Inflammatory macrophage (primary cell): ENCODE measurements around the gene EIF2D.
"Not testable (repeated sequence)": the region's sequence is repeated elsewhere in the genome, so short reads cannot be mapped to it uniquely, and the experiment has no call there.

Experiments
- DNase-seq, 2 donors: peaks; one replicate each; pipeline ENCODE4 v3.0.0-alpha.2; 2020 to 2022
- total RNA-seq, 18 experiments: gene quantifications; one replicate each; lab custom pipeline; 2026; ENCODE audit warnings: mixed read lengths in 6 of 18, inconsistent platforms in 2 of 18; lab: John Stamatoyannopoulos, UW

The EIF2D gene, protein sequence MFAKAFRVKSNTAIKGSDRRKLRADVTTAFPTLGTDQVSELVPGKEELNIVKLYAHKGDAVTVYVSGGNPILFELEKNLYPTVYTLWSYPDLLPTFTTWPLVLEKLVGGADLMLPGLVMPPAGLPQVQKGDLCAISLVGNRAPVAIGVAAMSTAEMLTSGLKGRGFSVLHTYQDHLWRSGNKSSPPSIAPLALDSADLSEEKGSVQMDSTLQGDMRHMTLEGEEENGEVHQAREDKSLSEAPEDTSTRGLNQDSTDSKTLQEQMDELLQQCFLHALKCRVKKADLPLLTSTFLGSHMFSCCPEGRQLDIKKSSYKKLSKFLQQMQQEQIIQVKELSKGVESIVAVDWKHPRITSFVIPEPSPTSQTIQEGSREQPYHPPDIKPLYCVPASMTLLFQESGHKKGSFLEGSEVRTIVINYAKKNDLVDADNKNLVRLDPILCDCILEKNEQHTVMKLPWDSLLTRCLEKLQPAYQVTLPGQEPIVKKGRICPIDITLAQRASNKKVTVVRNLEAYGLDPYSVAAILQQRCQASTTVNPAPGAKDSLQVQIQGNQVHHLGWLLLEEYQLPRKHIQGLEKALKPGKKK
- total RNA-seq, result 13.0 to 39.2 (median 31.3) reads per million in 18 experiments

DNA sequence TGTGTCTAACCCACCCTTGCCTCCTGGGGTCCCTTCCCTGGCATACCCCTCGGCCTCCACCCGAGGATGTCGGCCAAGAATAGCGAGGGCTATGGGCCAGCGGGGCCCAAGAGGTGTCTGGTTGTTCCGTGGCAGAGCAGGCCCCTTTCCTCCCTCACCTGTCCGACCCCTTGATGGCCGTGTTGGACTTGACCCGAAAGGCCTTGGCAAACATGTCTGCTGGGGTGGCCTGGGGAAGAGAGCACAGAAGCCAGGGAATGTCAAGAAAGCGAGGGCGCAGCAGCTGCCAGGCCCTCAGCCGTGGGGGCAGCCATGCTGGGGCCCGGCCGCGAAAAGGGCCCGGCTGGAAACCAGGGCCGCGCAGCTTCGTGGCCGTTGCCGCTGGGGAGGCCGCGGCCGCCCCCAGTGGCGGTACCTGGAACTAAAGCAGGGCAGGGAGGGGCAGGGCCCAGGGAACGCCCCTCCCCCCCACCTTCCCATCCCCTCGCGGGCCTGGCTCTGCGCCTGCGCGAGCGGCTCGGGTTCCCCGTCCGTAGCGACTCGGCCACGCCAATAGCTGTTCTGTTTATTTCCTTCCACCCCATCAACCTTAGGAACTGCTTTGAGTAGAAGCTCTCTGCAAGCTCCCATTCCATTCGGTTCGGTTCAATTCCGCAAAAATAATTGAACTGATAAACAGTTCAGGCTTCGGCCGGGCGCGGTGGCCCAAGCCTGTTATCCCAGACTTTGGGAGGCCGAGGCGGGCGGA, at the start of gene EIF2D:
Gene EIF2D, minus strand, starts transcription at position 337 of the 748 bp plus-strand sequence. Its CDS starts 123 bp downstream, at position 214.
- peak; percentile 94 to 96 for DNase-seq

DNA sequence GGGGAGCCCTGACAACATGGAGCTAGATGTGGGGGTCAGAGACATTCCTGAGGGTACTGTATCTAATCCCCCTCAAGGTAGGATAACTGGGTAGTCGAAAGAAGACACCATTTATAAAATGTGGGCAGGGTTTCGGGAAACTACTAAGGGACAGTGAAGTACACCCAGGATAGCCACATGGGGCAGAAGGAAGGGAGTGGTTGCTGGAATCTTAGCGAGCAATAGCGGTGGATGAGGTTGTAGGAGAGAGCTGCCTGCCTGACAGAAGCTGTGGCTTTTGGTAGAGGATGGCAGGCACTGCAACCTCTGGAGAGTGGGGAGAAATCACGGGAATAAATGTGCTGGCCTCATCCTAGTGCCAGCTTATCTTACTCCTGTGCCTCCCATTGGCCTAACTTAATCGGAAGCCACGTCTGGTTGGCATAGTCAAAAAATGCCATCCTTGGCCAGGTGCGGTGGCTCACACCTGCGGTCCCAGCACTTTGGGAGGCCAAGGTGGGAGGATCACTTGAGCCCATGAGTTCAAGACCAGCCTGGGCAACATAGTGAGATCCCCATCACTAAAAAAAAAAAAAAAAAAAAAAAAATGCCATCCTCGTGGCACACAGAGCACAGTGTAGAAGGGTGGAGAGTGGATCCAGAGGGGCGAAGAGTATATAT, 49.0 kb upstream of the EIF2D start:
- no peak for DNase-seq

DNA sequence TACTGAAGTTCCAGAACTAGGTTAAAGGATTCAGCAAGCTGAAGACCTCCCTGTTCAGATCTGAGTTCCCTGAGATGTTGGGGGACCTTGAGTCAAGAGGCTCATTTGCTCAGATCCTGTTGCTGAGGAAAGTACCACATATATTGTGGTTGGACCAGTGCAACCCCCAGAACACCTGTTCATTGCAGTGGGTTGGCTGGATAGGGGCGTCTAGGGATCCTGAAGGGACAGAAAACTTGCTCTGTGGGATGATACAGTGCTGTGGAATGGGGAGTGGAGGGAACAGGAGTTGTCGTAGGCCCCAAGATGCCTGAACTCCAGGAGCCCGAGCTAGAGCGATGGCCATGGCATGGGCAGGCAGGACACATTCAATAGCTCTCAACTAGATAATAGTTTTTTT, 47.9 kb upstream of the EIF2D start:
- DNase-seq, result no peak

DNA sequence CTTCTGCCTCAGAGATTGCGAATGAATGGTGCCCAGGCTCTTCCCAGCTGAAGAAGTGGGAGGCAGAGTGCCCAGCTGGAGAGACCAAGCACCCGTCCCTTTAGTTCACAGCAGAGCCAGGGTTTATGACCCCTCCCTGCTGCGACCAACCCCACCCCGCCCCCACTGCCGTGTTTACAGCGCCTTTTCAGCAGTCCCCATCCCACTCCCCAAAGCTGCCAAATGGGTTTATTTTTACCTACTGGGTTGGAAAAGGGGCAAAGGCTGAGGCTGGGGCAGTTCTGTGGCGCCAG, 46.7 kb upstream of the EIF2D start:
- no peak for DNase-seq

DNA sequence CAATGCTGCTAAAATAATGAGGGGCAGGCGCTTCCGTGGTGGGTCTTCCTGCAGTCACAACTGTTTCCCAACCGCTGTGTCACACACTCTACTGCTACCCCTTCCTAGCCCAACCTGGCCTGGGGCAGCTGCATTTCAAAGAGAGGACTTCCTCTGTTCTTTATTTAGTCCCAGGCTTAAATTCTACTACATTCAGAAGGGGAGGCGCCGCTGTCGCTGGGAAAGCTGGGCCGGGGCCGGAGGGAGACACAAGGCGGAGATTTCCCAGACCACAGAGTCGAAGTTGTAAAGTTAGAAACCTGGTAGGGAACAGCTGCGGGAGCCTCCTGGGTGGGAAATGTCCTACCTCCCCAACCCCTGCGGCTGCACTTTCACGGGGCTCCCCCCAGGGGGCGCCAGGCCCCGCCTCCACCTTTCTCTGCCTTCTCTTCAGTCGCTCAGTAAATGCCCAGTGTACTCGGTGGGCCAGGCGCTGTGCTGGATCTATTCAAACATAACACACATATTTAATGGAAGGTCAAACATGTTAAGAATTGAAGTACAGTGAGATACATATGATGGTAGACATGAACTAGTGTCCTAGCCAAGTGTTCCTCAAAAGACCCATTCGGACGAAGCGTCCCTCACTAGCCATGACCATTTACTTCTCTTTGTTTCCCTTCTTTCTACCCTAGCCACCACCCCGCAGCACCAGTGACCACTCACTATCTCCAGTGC, 46.2 kb upstream of the EIF2D start:
- peak in 1 of 2 donors; percentile 36 for DNase-seq

DNA sequence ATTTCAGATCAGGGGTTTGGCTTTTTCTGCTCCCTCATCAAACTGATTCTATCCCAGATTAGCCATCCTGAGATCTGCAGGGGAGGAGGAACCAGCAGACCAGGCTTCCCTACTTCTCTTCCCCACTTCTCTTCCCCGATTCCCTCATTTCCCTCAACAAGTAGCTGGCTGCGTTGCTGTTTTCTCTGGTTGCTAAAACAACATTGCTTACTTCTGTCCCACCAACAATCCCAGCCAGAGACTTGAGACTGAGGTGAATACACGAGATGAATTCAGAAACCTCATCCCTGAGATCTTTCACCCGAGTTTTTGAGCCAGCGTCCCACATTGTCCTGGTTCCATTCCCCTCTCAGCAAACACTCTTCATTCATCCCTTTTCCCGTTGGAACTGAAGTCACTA, 45.5 kb upstream of the EIF2D start:
- DNase-seq, result no peak

DNA sequence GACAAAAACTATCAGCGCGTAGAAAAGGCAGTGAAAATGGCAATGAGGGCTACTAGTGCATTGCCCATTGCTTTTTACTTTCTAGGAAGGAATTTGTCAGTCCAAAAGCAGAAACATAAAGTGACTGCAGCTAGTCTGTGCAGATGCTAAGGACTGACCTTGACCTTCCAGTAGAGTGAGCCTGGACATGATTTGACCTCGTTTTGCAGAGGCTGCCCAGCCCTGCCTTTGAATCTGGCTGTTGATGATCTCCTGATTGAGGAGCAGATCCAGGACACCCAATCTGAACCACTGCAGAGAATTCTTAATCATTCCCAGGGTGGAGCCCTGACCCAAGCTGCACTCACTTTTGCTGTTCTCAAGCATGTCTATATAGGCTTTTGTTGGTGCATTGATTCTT, 44.7 kb upstream of the EIF2D start:
- DNase-seq, result no peak

DNA sequence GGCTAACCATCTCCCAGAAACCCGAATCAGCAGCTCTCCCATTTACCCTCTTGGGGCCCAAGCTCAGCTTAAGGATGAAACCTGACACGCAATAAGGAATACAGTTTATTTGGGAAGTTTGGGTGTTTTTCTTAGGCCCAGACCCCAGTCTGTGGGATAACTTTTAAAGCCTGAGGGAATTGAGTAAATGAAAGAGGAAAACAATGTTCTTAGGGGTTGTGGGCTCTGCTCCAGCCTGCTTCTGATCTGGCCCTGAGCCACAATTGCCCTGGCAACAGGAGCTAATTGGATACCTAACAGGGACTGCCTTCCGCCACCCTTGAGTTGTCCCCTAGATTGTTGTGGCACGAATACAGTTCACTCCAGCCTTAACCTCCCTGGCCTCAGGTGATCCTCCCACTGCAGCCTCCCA, 43.2 kb upstream of the EIF2D start:
- DNase-seq, result no peak

DNA sequence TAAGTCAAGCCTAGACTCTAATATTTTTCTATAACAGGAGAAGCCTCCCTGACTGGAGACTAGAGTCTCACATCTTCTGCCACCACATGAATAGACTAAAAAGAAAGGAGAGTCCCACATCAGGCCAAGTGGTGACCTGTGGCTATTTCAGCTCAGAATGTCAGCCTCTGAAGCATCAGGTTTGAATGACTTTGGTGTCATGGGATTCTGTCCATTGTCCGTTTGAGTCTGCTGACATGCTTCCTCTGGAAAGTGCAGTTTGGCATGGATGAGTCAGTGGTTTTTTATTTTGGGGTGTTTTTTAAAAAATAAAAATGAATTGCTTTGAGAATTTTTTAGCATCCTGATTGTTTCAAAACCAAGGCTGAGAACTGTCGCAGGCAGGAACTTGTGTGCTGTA, 42.6 kb upstream of the EIF2D start:
- peak; percentile 44 to 66 for DNase-seq

DNA sequence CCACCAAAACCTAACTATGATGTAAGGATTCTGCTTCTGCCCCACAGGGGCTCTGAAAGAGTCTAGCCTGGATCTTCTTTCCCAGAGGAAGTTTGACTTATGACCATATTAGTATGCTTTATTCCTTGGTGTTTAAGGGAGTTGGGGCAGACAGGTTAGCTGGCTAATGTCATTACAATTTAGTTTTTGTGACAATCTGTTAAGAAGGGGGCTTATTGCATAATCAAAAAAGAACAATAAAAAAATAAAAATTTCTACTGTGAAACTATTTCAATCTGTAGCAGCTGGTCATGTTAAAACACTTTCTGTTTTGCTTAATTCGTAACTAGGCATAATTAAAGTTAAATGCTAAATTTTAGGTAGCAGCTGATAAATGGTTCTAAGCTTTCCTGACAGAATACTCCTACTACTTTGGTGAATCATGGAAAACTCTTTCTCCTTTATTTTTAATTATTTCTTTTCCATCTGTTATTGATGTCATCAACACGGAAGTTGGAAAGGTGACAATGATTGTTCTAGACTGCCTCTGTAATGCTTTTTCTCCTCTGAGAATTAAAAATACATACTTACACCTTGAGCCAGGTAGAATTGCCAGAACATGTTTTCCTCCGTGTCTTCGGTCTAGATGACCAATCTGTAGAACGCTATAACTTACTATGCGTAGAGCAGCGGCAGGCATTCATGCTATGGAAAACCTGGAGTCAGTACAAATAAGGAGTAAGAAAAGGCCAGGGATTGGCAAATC, 41.6 kb upstream of the EIF2D start:
- DNase-seq, result no peak

DNA sequence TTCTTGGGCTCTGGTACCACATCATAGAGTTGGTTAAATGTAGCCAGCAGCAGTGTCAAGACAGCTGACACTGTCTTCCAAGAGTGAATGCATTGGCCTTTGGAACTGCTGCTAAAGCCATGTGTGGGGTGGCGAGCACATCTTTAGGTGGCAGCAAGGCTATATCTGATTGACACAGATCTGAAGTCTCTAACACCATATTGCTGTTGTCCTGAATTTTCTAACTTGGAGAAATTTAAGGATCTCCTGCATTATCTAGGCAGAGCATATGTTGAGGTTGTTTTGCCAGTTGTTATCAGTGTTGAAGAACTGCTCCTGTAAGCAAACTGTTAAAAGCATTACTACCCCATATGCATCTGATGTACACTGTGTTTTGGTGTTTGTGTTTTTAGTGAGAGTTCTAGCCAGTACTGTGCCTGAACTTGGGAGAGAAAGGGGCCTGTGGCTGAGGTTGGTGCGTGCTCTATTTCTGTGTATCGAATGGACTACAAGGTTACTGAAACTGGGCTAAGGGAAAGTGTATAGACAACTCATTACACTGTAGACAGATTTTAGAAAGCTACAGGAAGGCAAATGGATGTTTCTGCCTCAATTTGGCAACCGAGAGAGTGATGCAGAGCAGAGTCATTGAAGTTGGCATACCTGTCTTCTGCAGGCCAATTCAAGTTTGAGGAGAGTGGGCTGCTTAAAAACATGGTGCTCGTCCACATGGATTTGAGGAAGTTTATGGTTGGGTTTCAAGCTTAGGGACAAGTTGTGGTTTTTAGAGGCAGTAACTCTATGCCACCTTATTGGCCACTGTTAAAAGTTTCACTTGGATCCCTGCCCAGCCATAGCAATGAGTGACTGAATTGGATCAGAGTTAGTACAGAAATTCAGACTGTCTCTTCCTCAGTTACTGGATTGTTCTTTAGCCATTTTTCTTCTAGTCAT, 40.0 kb upstream of the EIF2D start:
- no peak for DNase-seq

DNA sequence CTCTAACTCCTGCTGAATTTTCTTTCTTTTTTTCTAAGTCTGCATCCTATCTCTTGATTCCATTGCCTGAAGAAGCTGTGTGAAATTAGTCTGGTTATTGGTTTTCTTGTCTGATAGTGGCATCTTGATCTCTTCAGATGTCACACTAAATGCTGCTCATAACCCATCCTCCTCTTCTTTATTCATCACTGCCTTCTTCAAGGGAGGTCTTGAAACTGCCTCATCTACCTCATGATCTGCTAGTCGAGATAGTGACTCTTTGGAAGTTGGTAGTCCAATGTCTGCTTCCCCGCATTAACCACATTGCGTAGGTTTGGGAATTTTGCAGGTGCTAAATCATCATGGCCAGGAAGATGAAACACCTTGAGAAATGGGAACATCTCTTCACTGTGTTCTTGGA, 38.7 kb upstream of the EIF2D start:
- no peak for DNase-seq

DNA sequence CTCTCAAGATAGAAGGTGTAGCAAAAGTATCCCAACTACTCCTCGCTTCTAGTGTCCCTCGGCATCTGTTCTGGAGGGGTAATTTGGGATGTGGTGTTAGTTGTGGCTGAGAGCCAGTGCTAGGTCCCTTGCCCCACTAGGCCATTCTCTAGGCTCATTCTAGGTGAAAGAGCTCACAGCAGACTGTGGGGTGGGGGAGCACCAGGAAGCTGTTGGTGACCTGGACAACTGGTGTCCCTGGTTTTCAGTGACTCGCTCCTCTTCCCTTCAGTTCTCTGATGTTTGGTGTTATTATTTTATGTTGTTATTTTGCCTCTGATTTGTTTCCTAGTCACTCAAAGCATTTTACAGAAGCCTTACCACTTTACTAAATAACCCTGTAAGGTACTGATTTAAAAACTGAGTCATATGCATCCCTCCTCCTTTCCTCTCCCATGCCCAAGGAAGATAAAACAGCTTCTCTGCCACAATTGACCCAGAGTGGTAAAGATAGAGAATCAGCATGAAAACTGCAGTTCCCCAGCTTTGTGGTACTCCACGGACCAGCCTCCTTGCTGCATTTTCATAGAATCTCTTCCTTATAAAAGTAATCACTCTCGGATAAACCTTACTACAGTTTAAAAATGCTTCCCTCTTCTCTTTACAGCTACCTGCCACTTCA, 37.1 kb upstream of the EIF2D start:
- no peak for DNase-seq

DNA sequence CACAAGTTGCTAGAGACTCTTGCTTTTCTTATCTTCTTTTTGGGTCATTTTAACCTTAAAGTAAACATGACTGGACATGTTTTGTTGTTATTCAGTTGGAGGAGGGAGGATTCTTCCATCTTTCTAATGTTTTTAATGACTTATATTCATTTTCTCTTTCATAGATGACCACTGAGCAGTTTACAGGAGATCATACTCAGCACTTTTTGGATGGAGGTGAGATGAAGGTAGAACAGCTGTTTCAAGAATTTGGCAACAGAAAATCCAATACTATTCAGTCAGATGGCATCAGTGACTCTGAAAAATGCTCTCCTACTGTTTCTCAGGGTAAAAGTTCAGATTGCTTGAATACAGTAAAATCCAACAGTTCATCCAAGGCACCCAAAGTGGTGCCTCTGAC, 35.0 kb upstream of the EIF2D start:
- no peak for DNase-seq

DNA sequence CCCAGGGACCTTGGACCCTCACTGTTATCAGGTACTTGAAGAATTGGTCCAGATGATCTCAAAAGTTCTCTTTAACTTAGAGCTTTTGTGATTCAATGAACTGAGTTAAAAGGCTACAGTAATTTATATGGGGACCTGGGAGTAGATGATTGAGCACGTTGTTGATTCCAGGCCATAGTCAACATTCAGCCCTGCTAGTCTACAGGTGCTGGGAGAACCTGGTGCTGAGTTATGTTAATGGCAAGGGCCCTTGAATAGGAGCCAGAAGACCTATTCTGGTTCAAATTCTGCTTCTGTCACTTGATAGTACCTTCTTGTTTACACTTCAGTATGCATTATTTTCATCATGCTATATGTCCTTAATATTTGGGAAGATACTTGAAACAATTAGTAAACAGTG, 34.2 kb upstream of the EIF2D start:
- DNase-seq, result no peak

DNA sequence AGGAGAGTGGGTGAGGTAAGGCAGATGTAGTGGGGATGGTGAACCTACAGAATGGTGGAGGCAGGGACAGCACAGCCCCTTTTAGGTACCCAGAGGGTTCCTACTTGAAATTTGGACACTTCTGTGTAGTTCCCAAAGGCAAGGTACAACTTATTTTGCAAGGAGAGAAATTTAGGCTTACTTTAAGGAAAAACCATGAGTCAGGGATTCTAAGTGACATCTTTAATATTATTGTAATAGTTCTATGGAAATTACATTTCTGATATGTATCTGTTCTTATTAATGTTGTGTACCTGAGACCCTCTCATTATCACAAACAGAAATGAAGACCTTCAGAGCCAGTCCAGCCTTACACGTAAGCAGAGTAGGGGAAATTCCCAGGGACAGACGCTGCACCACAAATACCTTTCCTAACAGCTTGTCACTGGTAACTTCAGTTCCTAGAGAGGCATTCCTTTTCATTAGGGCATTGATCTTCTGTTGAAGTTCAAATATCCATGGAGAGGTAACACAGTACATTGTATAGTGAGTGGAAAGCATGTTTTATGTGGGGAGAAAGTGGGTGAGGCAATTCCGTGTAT, 30.9 kb upstream of the EIF2D start:
- DNase-seq, result no peak

DNA sequence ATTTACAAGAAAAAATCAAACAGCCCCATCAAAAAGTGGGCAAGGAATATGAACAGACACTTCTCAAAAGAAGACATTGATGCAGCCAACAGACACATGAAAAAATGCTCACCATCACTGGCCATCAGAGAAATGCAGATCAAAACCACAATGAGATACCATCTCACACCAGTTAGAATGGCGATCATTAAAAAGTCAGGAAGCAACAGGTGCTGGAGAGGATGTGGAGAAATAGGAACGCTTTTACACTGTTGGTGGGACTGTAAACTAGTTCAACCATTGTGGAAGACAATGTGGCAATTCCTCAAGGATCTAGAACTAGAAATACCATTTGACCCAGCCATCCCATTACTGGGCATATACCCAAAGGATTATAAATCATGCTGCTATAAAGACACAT, 29.8 kb upstream of the EIF2D start:
- not testable (repeated sequence) for DNase-seq

DNA sequence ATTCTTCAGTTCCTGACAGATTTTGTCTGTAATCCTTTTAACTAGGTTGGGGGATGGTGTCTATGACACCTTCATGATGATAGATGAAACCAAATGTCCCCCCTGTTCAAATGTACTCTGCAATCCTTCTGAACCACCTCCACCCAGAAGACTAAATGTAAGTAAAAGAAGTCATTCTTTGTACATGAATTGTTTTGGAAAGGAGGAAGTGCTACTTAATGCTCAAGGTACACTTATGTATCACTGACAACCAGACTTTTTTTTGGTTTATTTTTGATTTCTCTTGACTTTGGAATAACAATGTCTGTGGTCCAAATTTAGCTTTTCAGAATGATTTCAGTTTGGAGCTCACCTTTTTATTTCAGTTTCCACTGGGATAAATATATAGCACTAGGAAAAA, 25.3 kb upstream of the EIF2D start:
- DNase-seq, result no peak

DNA sequence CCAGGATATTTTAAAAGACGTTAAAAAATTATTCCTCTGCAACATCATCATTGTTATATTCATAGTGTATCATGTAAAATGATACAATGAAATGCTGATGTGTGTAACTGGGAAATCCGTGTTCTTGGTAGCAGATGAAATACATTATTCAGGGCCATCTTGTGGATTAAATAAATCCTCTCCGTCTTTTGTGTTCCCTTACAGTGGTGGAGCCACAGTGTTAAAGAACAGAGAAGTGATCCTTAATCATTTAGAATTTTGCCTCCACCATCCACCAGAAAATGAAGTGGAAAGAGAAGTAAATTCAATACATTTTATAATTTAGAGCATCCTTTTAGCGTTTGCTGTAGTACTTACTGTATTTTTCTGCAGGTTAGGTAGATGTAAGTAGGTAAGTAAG, 24.4 kb upstream of the EIF2D start:
- no peak for DNase-seq

DNA sequence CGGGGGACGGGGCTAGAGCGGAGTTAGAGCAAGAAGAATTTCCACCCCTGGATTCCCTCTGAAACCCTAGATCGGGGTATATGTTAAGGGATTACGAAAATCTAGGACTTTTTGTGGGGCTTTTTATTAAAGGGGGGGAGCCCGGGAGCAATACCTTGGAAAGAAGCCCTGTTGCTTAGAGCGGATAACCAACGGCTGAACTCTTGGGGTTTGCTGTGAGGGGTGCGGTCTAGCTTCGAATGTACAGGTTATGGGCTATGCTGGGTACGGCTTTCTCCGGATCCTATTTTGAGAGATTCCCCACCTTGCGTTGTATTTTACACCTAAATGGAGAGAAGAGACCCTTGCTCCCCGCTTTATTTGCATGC, 23.7 kb upstream of the EIF2D start:
- no peak for DNase-seq
